ENCODE measurements around the gene WDR7.

WDR7 gene

DNA sequence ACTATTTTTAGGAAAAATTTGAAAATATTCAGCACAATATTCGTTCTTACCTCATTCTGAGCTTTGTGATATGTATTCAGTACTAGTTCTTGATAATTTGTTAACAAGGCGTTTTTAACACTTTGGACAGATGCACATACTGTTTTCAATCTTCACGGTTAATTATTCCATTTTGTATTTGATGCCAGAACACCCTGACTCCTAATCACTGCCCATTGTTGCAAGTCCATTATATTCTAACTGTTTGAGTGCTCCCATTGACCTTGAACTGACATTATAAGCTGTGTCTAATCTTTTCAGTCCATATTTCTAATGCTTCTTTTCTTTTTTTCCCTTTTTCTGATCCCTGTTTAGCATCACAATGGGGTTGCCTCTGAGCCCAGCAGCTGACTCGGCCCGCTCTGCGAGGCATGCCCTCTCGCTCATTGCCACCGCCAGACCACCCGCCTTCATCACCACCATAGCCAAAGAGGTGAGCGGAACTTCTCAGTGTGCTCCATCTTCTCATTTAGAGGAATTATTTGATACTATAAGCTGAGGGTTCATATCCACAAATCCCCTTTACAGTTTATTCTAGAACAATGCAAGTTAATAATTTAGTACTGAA is 284.4 kb downstream of the WDR7 start:
- TF ChIP-seq, protein P1, sequence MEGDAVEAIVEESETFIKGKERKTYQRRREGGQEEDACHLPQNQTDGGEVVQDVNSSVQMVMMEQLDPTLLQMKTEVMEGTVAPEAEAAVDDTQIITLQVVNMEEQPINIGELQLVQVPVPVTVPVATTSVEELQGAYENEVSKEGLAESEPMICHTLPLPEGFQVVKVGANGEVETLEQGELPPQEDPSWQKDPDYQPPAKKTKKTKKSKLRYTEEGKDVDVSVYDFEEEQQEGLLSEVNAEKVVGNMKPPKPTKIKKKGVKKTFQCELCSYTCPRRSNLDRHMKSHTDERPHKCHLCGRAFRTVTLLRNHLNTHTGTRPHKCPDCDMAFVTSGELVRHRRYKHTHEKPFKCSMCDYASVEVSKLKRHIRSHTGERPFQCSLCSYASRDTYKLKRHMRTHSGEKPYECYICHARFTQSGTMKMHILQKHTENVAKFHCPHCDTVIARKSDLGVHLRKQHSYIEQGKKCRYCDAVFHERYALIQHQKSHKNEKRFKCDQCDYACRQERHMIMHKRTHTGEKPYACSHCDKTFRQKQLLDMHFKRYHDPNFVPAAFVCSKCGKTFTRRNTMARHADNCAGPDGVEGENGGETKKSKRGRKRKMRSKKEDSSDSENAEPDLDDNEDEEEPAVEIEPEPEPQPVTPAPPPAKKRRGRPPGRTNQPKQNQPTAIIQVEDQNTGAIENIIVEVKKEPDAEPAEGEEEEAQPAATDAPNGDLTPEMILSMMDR (IDR thresholded peaks at IDR 0.05; ENCODE audit: low read depth, low read length): no peak
- no peak for DNase-seq (ENCODE audit: extremely low read depth, low read depth)

- TF ChIP-seq, protein P1 (IDR thresholded peaks at IDR 0.05; ENCODE audit: low read depth, low read length): no peak
- DNase-seq (ENCODE audit: extremely low read depth, low read depth): no peak
Observed at GRCh38 chr18:56936457-56936856, 285.3 kb downstream of the WDR7 start.

- TF ChIP-seq, protein P1 (IDR thresholded peaks at IDR 0.05; ENCODE audit: low read depth, low read length): no peak
- no peak for DNase-seq (ENCODE audit: extremely low read depth, low read depth)
Observed at GRCh38 chr18:56937874-56938430, 286.8 kb downstream of the WDR7 start.

GRCh38 chr18:56945171-56946083 is 294.3 kb downstream of the WDR7 start:
- TF ChIP-seq, protein P1 (IDR thresholded peaks at IDR 0.05; ENCODE audit: low read depth, low read length): no peak
- DNase-seq (ENCODE audit: extremely low read depth, low read depth): no peak

- DNase-seq (ENCODE audit: extremely low read depth, low read depth): no peak
- TF ChIP-seq, protein P1 (IDR thresholded peaks at IDR 0.05; ENCODE audit: low read depth, low read length): no peak
Observed at GRCh38 chr18:56947236-56947635, 296.1 kb downstream of the WDR7 start.

DNA sequence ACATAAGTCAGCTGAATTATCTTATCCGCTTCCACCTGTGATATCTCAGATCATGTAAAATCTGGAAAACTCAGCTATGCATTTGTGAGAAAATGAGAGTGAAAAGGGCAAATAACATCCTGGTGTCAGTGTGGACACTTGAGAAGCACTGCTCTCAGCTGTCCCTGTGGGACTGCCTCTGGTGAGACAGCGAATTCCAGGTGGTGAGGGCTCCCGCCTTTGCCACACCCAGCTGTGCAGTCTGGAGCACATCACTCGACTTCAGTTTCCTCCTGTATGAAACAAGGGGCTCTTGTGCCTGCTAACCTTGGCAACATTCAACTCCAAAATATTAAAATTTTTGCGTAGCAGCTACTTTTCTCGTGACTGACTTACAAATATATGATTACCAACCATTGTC is 300.9 kb downstream of the WDR7 start:
- DNase-seq (ENCODE audit: extremely low read depth, low read depth): no peak
- TF ChIP-seq, protein P1 (IDR thresholded peaks at IDR 0.05; ENCODE audit: low read depth, low read length): no peak
